Choroid plexus epithelial cell (primary cell): Measurements from ENCODE around the gene ABTB1.
A peak's percentile ranks its signal among the peaks of the same experiment; 100 is the strongest.

Source experiments
- DNase-seq: peaks from one replicate; pipeline ENCODE4 v3.0.0-alpha.2; 2010; ENCODE audit warnings: low read depth
- H3K4me3 ChIP-seq: 2 replicates; pipeline ENCODE4 v1.5.1; 2011; ENCODE audit warnings: low read depth, mild to moderate bottlenecking, control low read depth, low read length, moderate library complexity
- TF ChIP-seq, protein P1 (sequence below): conservative IDR thresholded peaks from 2 replicates; pipeline ENCODE4 v1.5.1; 2011; ENCODE audit warnings: low read depth, mild to moderate bottlenecking, control low read depth, inconsistent platforms, low read length, moderate library complexity

ABTB1 gene

DNA sequence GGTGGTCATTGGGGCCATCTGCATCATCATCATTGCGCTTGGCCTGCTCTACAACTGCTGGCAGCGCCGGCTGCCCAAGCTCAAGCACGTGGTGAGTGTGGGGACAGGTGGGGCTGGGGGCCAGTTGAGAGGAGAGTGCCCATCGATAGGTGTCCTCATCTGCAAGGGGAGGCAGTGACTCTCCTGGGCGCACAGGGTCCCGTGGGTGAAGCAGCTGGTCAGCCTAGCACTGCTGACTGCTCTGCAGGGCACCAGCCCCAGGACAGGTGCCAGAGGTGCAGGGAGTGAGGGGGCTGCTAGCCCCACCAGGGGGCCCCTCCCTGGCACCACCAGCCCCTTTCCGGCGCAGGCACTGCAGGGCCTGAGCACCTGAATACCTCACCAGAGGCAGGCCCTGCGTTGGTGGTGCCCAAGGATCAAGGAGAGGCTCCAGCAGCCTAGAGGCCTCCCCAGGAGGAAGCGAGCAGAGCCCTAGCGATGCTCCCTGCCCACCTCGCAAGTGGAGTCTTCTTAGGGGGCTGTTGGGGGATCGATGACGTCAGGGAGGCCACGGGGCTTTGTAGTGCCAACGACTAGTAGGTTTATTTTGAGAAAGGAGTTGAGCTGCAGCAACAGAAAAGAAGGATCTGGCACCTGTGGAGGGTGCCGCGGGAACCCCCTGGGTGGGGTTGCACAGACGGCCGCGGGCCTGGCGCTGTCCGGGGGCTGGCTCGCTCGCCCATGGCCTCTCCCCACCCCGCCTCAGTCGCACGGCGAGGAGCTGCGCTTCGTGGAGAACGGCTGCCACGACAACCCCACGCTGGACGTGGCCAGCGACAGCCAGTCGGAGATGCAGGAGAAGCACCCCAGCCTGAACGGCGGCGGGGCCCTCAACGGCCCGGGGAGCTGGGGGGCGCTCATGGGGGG is 976 bp upstream of the ABTB1 start:
- DNase-seq: no peak

DNA sequence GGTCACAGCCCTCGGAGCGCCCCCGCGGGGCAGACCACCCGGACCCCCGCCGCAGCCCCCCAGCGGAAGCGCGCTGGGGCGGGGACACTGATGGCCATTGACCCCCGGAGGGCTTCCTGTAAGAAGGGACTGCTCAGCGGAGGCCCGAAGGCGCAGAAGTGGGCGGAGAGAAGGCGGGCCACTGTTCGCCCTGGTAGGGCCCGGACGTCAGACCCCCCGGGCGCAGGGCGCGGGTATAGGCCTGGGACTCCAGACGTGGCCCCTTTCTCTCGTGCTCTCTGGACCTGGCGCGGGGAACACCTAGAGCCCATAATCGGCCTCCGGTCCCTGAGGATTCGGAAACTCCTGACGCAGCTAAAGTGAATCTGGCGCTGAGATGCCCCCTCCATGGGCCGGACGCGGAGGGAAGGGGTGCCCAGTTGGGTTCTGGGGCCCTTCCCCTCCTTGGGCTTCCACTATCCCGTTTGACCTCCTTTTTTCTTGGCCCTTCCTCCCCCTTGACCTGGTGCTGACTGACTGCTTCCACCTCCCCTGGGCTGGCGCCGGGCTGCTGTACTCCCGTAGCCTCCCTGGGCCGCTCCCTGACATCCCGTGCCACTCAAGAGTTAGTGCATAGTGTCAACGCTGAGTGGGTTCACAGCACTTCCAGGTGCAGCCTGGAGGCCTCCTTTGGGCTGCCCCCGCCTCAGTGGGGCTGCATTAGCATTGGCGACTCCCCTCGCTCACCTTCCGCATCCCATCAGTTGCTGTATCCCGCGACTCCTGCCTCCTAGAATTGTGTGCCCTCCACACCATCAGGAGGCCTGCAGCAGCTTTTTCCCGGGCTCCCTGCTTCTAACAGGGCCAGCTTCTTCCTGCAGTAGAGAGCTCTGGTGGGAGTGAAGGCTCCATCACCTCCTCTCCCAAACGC is 694 bp downstream of the ABTB1 start:
- DNase-seq: peak; percentile 70
- H3K4me3 ChIP-seq: peak overlapping the region; percentile 91
- TF ChIP-seq, protein P1, sequence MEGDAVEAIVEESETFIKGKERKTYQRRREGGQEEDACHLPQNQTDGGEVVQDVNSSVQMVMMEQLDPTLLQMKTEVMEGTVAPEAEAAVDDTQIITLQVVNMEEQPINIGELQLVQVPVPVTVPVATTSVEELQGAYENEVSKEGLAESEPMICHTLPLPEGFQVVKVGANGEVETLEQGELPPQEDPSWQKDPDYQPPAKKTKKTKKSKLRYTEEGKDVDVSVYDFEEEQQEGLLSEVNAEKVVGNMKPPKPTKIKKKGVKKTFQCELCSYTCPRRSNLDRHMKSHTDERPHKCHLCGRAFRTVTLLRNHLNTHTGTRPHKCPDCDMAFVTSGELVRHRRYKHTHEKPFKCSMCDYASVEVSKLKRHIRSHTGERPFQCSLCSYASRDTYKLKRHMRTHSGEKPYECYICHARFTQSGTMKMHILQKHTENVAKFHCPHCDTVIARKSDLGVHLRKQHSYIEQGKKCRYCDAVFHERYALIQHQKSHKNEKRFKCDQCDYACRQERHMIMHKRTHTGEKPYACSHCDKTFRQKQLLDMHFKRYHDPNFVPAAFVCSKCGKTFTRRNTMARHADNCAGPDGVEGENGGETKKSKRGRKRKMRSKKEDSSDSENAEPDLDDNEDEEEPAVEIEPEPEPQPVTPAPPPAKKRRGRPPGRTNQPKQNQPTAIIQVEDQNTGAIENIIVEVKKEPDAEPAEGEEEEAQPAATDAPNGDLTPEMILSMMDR: no peak

More for the DNA sequence above, 976 bp upstream of the ABTB1 start:
- TF ChIP-seq, protein P1: no peak
- H3K4me3 ChIP-seq: peak overlapping the region; percentile 65

DNA sequence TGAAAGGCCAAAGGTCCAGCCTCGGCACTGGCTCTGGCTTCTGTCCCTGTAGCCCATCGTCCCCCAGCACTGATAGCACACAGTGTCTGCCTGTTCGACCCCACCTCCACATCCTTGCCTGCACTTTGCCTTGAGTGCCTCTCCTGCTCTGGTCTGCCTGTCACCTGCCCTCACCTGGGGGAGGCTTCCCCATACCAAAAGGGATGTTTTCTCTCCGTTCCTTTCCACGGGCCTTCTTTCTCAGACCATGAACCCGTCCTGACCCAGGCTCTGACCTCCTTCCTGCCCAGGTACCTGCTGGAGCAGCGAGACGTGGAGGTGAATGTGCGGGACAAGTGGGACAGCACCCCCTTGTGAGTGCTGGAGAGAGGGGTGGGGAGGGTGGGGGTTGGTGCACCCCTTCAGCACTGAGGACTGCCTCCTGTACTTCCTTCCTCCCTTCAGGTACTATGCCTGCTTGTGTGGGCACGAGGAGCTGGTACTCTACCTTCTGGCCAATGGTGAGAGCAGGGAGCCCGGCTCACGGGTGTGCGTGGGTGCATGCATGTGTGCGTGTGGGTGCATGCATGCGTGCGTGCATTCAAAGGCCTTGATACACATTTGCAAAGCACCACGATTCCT is 1.5 kb downstream of the ABTB1 start:
- no peak for DNase-seq
- TF ChIP-seq, protein P1: no peak
- peak overlapping the region; percentile 91 for H3K4me3 ChIP-seq

DNA sequence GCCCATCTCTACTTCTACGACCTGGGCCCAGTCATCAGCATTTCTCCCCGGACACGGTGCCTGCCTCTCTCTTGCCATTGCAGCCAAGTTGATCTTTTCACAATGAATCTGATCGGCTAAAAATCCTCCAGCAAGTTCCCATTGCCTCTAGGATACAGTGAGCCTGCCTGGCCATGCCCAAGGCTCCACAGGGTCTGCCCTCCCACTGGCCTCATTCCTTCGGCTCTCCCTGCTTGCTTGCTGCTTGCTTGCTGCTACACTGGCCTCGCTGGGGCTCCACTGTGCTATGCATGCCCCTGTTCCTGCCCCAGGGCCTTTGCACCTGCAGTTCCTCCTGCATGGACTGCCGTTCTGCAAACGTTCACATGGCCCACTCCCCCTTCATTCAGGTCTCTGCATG is 2.0 kb downstream of the ABTB1 start:
- no peak for DNase-seq
- no peak overlapping the region for H3K4me3 ChIP-seq
- TF ChIP-seq, protein P1: no peak

DNA sequence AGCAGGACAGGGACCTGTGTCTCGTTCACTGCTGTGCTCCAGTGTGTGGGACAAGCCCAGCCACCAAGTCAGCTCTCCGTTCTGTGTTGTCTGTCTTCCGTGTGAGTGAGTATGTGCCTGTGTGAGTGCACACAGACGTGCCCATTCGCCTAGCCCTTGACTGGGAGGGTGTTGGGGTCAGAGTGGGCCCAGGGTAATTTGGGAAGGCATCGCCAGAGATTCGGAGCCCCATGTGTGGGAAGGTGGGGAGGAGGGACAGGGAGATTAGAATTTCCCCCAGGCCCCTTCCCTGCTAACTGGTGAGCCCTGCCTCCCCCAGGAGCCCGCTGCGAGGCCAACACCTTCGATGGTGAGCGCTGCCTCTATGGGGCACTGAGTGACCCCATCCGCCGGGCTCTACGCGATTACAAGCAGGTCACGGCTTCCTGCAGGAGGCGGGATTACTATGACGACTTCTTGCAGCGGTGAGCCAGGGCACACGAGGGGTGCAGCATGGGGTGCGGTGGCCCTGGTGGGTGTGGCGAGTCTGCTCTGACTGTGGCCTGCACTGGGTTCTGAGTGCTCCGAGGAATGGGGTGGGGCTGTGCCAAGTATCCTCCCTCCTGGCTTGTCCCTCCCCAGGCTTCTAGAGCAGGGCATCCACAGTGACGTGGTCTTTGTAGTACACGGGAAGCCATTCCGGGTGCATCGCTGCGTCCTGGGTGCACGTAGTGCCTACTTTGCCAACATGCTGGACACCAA is 3.1 kb downstream of the ABTB1 start:
- TF ChIP-seq, protein P1: no peak
- DNase-seq: no peak

DNA sequence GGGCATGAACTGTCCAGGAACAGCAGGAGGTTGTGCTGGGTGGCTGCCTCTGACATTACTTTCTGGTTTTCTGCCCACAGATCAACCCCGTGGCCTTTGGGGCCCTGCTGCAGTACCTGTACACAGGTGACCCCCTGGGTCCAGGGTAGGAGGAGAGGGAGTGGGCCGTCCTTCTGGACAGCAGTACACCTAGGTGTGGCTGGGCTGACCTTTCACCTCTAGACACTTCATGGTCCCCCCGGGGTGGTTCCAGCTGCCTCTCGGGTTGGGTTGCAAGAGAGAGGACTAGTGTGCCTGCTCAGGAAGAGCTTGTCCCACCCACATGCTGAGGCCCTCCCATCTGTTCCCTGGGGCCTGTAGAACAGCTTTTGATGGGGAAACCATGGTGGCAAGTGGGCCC is 3.7 kb downstream of the ABTB1 start:
- TF ChIP-seq, protein P1: no peak
- DNase-seq: no peak
- H3K4me3 ChIP-seq: no peak overlapping the region

More for the DNA sequence above, 3.1 kb downstream of the ABTB1 start:
- H3K4me3 ChIP-seq: no peak overlapping the region
